Motor neuron (in vitro differentiated cells): Measurements from ENCODE around the gene ITGAE. TPM values are rescaled to one million over a fixed set of nuclear protein-coding genes. Genes with fewer than 3 reads are reported as not detected.
A peak's percentile ranks its signal among the peaks of the same experiment; 100 is the strongest.

Experiments used
- ATAC-seq, 8 experiments: fragments of 200-7000 bp; cut with Tn5 transposase; replicated peaks in 6 of 8; 2 replicates each; pipeline ENCODE4 v1.8.0; 2021; ENCODE audit warnings: mild to moderate bottlenecking in 8 of 8, moderate library complexity in 8 of 8
- H3K27ac ChIP-seq, 2 donors: fragments of 250-450 bp; sonication (Bioruptor Pico); 2 replicates each; pipeline ENCODE4 v1.9.0; 2021; ENCODE audit warnings: antibody characterized with exemption in 2 of 2, mild to moderate bottlenecking in 2 of 2, moderate library complexity in 1 of 2
- H3K4me1 ChIP-seq, 2 donors: fragments of 250-450 bp; sonication (Bioruptor Pico); replicated peaks in 1 of 2; 2 replicates each; pipeline ENCODE4 v1.6.1; 2021; ENCODE audit warnings: antibody characterized with exemption in 2 of 2, mild to moderate bottlenecking in 2 of 2, moderate library complexity in 1 of 2
- H3K4me3 ChIP-seq, 5 donors: fragments of 250-450 bp; sonication (Bioruptor Pico); 2 replicates each; pipeline ENCODE4 v1.9.0; 2021; ENCODE audit warnings: antibody characterized with exemption in 5 of 5, mild to moderate bottlenecking in 5 of 5, moderate library complexity in 4 of 5
- whole genome bisulfite sequencing, 10 experiments: fragments of 450-650 bp; shearing (Covaris generic); methylation state at CpG; one replicate each; pipeline ENCODE4 v1.0.0; 2022; 5-methylcytosine and 5-hydroxymethylcytosine counted together
- in situ Hi-C, 9 experiments: fragments of 400-800 bp; cut with MboI; loops; one replicate each; pipeline ENCODE4 v1.15.0; 2021; ENCODE audit warnings: low sequenced_read_pairs in 9 of 9, low pct_unique_long_range_greater_than_20kb in 2 of 9; ENCODE audit not compliant: unreplicated experiment in 9 of 9
- total RNA-seq, 8 experiments: library from RNA; unstranded; fragments of 300-600 nt; gene quantifications; 2 replicates each; pipeline versions ENCODE4 v1.2.3 to v1.2.4, GENCODE V29; 2022

Gene ITGAE
- total RNA-seq, 8 experiments from 2014 or later, result 14.0 to 47.6 (median 22.3) TPM

GRCh38 chr17:3759597-3760216 is 41.3 kb downstream of the ITGAE start:
- Histone ChIP-seq H3K4me1 (peaks cover 0 to 3% of the 10 kb centered on the region in 2 donors), H3K4me3 (no peak overlapping the region), H3K27ac (no peak overlapping the region)
- WGBS, 10 experiments, result 50 to 92% (median 71%) methylated on average over 2 to 4 of the region's 6 CpGs; no CpG with 5 or more reads in 3 of the 10 experiments
- no peak for ATAC-seq
- in situ Hi-C loops, result no loop called here

GRCh38 chr17:3755335-3756030 is 45.5 kb downstream of the ITGAE start:
- Histone ChIP-seq H3K4me3 (peak overlapping the region in 3 of 5 donors; percentile 12 to 19 (median 15)), H3K27ac (peak overlapping the region in 1 of 2 donors; percentile 36), H3K4me1 (peaks cover 0 to 3% of the 10 kb centered on the region in 2 donors)
- WGBS, 10 experiments, result 50 to 100% (median 86%) methylated on average over 1 to 12 of the region's 20 CpGs; no CpG with 5 or more reads in 1 of the 10 experiments
- in situ Hi-C loops, result no loop called here
- peak in 2 of 8 experiments; percentile 21 to 57 for ATAC-seq

DNA sequence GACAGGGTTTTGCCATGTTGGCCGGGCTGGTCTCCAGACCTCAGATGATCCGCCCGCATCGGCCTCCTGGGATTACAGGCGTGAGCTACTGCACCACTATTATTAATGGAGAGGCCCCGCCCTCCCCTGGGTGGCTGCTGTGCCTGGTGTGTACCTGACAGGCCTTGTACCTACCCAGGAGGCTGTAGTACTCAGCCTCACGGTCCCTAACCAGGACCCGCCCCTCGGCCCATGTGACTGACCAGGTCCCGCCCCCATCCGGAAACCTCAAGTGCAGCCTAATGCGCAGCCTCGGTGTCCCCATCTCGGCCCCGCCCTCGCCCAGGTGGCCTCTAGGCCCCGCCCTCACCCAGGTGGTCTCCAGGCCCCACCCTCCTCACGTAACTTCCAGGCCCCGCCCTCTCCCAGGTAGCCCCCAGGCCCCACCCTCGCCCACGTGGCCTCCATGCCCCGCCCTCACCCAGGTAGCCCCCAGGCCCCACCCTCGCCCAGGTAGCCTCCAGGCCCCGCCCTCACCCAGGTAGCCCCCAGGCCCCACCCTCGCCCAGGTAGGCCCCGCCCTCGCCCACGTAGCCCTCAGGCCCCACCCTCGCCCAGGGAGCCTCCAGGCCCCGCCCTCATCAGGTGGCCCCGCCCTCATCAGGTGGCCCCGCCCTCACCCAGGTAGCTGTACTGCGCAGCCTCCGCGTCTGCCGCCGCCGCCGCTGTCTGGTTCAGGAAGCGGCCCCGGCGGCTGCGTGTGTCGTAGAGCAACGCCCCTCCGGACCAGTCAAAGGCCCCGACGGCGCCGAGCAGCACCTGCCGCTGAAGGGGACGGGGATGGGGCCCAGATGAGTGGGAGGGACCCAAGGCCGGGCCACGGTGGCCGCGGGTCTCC is 46.3 kb downstream of the ITGAE start:
- in situ Hi-C loops, result no loop called here
- WGBS, 10 experiments, result no CpG with 5 or more reads among the region's 56 CpGs
- H3K4me1 ChIP-seq, result peaks cover 0 to 3% of the 10 kb centered on the region in 2 donors
- peak overlapping the region in 3 of 5 donors; percentile 12 to 19 (median 15) for H3K4me3 ChIP-seq
- peak overlapping the region in 1 of 2 donors; percentile 36 for H3K27ac ChIP-seq
- peak; percentile 23 to 91 (median 82) for ATAC-seq

DNA sequence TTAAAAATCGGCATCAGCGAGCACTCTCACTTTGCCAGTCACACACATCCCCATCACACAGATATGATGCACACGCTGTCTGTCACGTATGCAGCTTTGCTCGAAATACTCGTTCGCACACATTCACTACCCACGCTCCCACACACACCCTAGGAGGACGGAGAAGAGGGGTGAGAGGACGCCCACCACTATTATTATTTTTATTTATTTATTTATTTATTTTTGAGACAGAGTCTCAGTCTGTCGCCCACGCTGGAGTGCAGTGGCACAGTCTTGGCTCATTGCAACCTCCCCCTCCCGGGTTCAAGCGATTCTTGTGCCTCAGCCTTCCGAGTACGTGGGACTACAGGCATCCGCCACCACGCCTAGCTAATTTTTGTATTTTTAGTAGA is 46.9 kb downstream of the ITGAE start:
- H3K27ac ChIP-seq, result no peak overlapping the region
- 62 to 100% (median 89%) methylated on average over 3 to 10 of the region's 18 CpGs; no CpG with 5 or more reads in 5 of the 10 experiments for WGBS, 10 experiments
- H3K4me1 ChIP-seq, result peaks cover 0 to 3% of the 10 kb centered on the region in 2 donors
- H3K4me3 ChIP-seq, result no peak overlapping the region
- ATAC-seq, result no peak
- in situ Hi-C loops, result no loop called here

DNA sequence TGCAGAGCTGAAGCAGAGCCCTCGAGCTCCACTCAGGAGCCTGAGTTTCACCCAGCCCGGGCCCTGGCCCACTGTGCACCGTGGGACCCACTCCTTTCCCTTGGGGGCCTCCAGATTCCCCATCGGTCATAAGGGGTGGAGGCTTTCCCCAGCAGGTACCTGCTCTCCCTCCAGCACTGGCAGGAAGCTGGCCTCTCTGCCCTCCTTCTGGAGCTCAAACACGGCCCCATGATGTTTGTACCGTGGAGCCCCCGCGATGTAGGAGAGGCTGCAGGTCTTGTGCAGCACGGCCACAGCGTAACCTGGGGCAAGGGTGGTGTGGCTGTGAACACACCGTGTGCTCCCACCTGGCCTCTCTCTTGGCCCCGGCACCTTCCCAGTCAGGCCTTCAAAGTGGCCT is 47.4 kb downstream of the ITGAE start:
- in situ Hi-C loops, result no loop called here
- WGBS, 10 experiments, result 54 to 85% (median 75%) methylated on average over 2 to 4 of the region's 12 CpGs; no CpG with 5 or more reads in 7 of the 10 experiments
- H3K27ac ChIP-seq, result no peak overlapping the region
- ATAC-seq, result no peak
- H3K4me1 ChIP-seq, result peaks cover 0 to 3% of the 10 kb centered on the region in 2 donors
- no peak overlapping the region for H3K4me3 ChIP-seq

DNA sequence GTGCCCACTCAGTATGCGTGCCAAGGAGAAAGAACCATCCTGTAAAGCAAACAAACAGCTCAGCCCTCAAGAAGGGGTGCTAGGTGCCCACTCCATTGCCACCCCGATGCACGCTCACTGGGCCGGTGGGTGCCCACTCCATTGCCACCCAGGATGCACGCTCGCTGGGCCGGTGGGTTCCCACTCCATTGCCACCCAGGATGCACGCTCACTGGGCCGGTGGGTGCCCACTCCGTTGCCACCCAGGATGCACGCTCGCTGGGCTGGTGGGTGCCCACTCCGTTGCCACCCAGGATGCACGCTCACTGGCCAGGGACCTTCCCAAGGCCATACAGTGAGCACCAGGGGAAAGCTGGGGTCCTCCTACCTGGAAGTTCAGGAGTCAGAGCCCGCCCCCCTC is 49.2 kb downstream of the ITGAE start:
- H3K27ac ChIP-seq, result no peak overlapping the region
- H3K4me3 ChIP-seq, result no peak overlapping the region
- 40 to 93% (median 66%) methylated on average over 2 to 5 of the region's 15 CpGs; no CpG with 5 or more reads in 7 of the 10 experiments for WGBS, 10 experiments
- peaks cover 0 to 3% of the 10 kb centered on the region in 2 donors for H3K4me1 ChIP-seq
- in situ Hi-C loops, result no loop called here
- no peak for ATAC-seq

DNA sequence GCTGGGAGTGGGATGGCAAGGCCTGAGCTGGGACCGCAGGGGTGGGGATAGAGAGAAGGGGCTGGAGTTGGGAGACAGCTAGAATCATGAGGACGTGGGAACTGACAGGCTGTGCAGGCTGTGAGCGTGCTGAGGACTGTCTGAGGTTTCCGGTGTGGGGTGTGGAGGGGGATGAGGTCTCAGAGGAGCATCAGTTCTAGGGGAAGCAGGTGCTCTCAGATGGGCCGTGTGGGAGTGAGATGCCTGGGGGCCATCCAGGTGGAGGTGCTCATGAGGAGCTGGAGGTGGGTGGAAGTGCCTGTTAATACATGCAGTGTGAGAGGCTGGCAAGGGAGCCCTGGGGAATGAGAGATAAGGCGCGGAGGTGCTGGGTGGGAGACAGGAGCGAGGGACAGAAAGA is 50.1 kb downstream of the ITGAE start:
- no peak overlapping the region for H3K4me3 ChIP-seq
- WGBS, 10 experiments, result 40 to 80% (median 77%) methylated on average over 1 to 3 of the region's 8 CpGs; no CpG with 5 or more reads in 6 of the 10 experiments
- no peak overlapping the region for H3K27ac ChIP-seq
- in situ Hi-C loops, result no loop called here
- no peak for ATAC-seq
- peaks cover 0 to 3% of the 10 kb centered on the region in 2 donors for H3K4me1 ChIP-seq

DNA sequence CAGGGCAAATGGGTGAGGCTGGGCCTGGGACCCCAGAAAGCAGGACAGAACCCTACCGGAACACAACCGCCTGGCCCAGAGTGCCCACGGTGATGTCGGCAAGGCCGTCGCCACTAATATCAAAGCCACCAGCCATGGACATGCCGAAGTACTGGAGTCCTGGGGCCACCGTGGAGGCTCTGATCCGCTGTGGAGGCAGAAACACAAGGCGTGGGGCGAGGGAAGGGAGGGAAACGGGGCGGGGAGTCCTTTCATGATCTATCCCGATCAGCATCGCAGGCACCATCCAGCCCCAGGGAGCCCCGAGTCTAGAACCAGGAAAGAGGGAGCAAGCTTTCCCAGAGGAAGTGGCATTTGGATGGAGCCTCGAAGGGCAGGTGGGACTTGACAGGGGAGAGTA is 50.7 kb downstream of the ITGAE start:
- no peak for ATAC-seq
- WGBS, 10 experiments, result 60 to 100% methylated on average over 1 of the region's 17 CpGs; no CpG with 5 or more reads in 8 of the 10 experiments
- no peak overlapping the region for H3K27ac ChIP-seq
- in situ Hi-C loops, result no loop called here
- H3K4me3 ChIP-seq, result no peak overlapping the region
- peaks cover 0 to 3% of the 10 kb centered on the region in 2 donors for H3K4me1 ChIP-seq

- in situ Hi-C loops, result no loop called here
- H3K27ac ChIP-seq, result no peak overlapping the region
- H3K4me1 ChIP-seq, result no peaks in the 10 kb centered on the region
- H3K4me3 ChIP-seq, result no peak overlapping the region
- 60 to 100% (median 83%) methylated on average over 1 to 4 of the region's 7 CpGs; no CpG with 5 or more reads in 2 of the 10 experiments for WGBS, 10 experiments
- ATAC-seq, result no peak
Measured at GRCh38 chr17:3748576-3748975, 52.4 kb downstream of the ITGAE start.

DNA sequence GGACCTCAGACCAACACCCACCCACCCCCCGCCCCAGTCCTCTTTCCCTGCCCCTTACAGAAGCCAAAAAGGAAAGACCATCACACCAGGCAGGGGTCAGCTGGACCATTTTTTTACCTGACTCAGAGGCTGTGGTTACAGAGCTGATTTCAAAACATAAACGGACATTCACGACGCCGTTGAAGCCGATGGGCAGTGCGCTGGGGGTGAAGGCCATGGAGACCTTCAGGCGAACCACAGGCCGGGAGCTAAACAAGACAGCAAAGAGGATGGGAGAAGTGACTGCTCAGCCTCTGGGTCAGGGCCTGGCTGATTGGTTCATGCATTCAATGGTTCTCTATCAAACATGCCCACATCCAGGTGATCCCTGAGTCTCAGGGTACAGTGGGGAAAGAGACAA is 53.2 kb downstream of the ITGAE start:
- H3K27ac ChIP-seq, result no peak overlapping the region
- 79 to 100% (median 92%) methylated on average over 2 to 4 of the region's 9 CpGs; no CpG with 5 or more reads in 7 of the 10 experiments for WGBS, 10 experiments
- in situ Hi-C loops, result no loop called here
- H3K4me3 ChIP-seq, result no peak overlapping the region
- ATAC-seq, result no peak
- H3K4me1 ChIP-seq, result no peaks in the 10 kb centered on the region

GRCh38 chr17:3745071-3745470 is 55.9 kb downstream of the ITGAE start:
- in situ Hi-C loops, result no loop called here
- WGBS, 10 experiments, result 58 to 100% (median 86%) methylated on average over 3 to 10 of the region's 10 CpGs; no CpG with 5 or more reads in 1 of the 10 experiments
- H3K4me3 ChIP-seq, result no peak overlapping the region
- ATAC-seq, result no peak
- no peaks in the 10 kb centered on the region for H3K4me1 ChIP-seq
- H3K27ac ChIP-seq, result no peak overlapping the region

- no peak overlapping the region for H3K27ac ChIP-seq
- no peak for ATAC-seq
- H3K4me1 ChIP-seq, result no peaks in the 10 kb centered on the region
- WGBS, 10 experiments, result 0 to 100% (median 54%) methylated on average over 1 to 3 of the region's 3 CpGs; no CpG with 5 or more reads in 2 of the 10 experiments
- in situ Hi-C loops, result no loop called here
- no peak overlapping the region for H3K4me3 ChIP-seq
Measured at GRCh38 chr17:3744014-3744413, 57.0 kb downstream of the ITGAE start.
